Astrocyte (in vitro differentiated cells and primary cell): Measurements from ENCODE around the gene SNX15. TPM values are rescaled to one million over a fixed set of nuclear protein-coding genes. Genes with fewer than 3 reads are reported as not detected.

Experiments
- DNase-seq: peaks from one replicate; pipeline ENCODE4 v3.0.0-alpha.2; 2010; ENCODE audit warnings: low read depth
- FAIRE-seq: peaks from 2 replicates; lab custom pipeline; 2011; peaks lifted over from hg19 to GRCh38; lab: Jason Lieb, UNC
- H2AFZ ChIP-seq: 2 replicates; pipeline ENCODE4 v1.6.0; 2012; ENCODE audit warnings: low read depth, low read length, inconsistent platforms
- H3K27ac ChIP-seq: 2 replicates; pipeline ENCODE4 v1.5.1; 2011; ENCODE audit warnings: low read depth, low read length, inconsistent platforms
- H3K27me3 ChIP-seq: 2 replicates; pipeline ENCODE4 v1.6.0; 2011; ENCODE audit warnings: low read length, inconsistent platforms; ENCODE audit not compliant: insufficient read depth
- H3K36me3 ChIP-seq: 2 replicates; pipeline ENCODE4 v1.5.1; 2011; ENCODE audit warnings: low read length, inconsistent platforms; ENCODE audit not compliant: insufficient read depth
- H3K4me1 ChIP-seq: 2 replicates; pipeline ENCODE4 v1.5.1; 2011; ENCODE audit warnings: low read length, inconsistent platforms; ENCODE audit not compliant: insufficient read depth
- H3K4me2 ChIP-seq: 2 replicates; pipeline ENCODE4 v1.6.0; 2012; ENCODE audit warnings: low read length, inconsistent platforms
- H3K4me3 ChIP-seq: 2 replicates; pipeline ENCODE4 v1.5.1; 2011; ENCODE audit warnings: low read depth, mild to moderate bottlenecking, low read length, inconsistent platforms; ENCODE audit not compliant: insufficient read depth
- H3K79me2 ChIP-seq: 2 replicates; pipeline ENCODE4 v1.6.0; 2012; ENCODE audit warnings: mild to moderate bottlenecking, low read length, inconsistent platforms; ENCODE audit not compliant: insufficient read depth
- H3K9ac ChIP-seq: 2 replicates; pipeline ENCODE4 v1.6.0; 2012; ENCODE audit warnings: mild to moderate bottlenecking, low read length, inconsistent platforms
- H3K9me3 ChIP-seq: 2 replicates; pipeline ENCODE4 v1.5.1; 2012; ENCODE audit warnings: low read depth, mild to moderate bottlenecking, low read length, inconsistent platforms; ENCODE audit not compliant: insufficient read depth
- H4K20me1 ChIP-seq: 2 replicates; pipeline ENCODE4 v1.6.0; 2012; ENCODE audit warnings: low read length, inconsistent platforms; ENCODE audit not compliant: insufficient read depth
- H3K27ac Mint-ChIP-seq: one replicate; pipeline ENCODE4 v1.8.0; 2021; ENCODE audit warnings: mild to moderate bottlenecking, mixed read lengths; ENCODE audit not compliant: unreplicated experiment
- H3K27me3 Mint-ChIP-seq: one replicate; pipeline ENCODE4 v1.8.0; 2021; ENCODE audit warnings: low read depth, mixed read lengths; ENCODE audit not compliant: unreplicated experiment
- H3K36me3 Mint-ChIP-seq: one replicate; pipeline ENCODE4 v1.8.0; 2021; ENCODE audit warnings: low read depth, mixed read lengths; ENCODE audit not compliant: unreplicated experiment
- H3K4me1 Mint-ChIP-seq: one replicate; pipeline ENCODE4 v1.8.0; 2021; ENCODE audit warnings: low read depth, mixed read lengths; ENCODE audit not compliant: unreplicated experiment
- H3K4me3 Mint-ChIP-seq: one replicate; pipeline ENCODE4 v1.8.0; 2021; ENCODE audit warnings: mild to moderate bottlenecking, moderate library complexity, mixed read lengths; ENCODE audit not compliant: unreplicated experiment
- H3K9me3 Mint-ChIP-seq: one replicate; pipeline ENCODE4 v1.8.0; 2021; ENCODE audit warnings: mild to moderate bottlenecking, mixed read lengths; ENCODE audit not compliant: unreplicated experiment
- CTCF ChIP-seq: IDR thresholded peaks from 2 replicates; pipeline ENCODE4 v1.5.1; 2011; ENCODE audit warnings: low read depth, mild to moderate bottlenecking, inconsistent platforms, low read length, moderate library complexity; ENCODE audit not compliant: insufficient read depth
- EZH2 ChIP-seq: IDR thresholded peaks from 2 replicates; pipeline ENCODE4 v1.6.1; 2012; ENCODE audit warnings: mild to moderate bottlenecking, low read length, inconsistent platforms; ENCODE audit not compliant: insufficient read depth
- total RNA-seq: library from RNA; stranded (reverse); gene quantifications from 2 replicates; pipeline ENCODE4 v1.2.1, GENCODE V29; 2021

Gene SNX15
- total RNA-seq, 1 donor from 2014 or later, result 18.5 TPM

GRCh38 chr11:64996327-64996709 lies 30.9 kb upstream of the SNX15 start:
- no peaks in the 10 kb centered on the region for H3K9me3 ChIP-seq
- Mint-ChIP-seq H3K4me3 (peak overlapping the region; percentile 80), H3K36me3 (no peaks in the 10 kb centered on the region), H3K4me1 (peaks cover 9% of the 10 kb centered on the region), H3K9me3 (peaks cover 5% of the 10 kb centered on the region), H3K27me3 (peaks cover 6% of the 10 kb centered on the region), H3K27ac (peak overlapping the region; percentile 29)
- no peak overlapping the region for H3K27ac ChIP-seq
- no peak overlapping the region for H3K9ac ChIP-seq
- no peak for DNase-seq
- H3K79me2 ChIP-seq, result no peaks in the 10 kb centered on the region
- TF ChIP-seq CTCF, result no peak
- peak overlapping the region; percentile 72 for H3K4me2 ChIP-seq
- peaks cover 7% of the 10 kb centered on the region for H3K4me1 ChIP-seq
- H4K20me1 ChIP-seq, result no peaks in the 10 kb centered on the region
- no peaks in the 10 kb centered on the region for H3K27me3 ChIP-seq
- H2AFZ ChIP-seq, result no peak overlapping the region
- no peak for FAIRE-seq
- H3K4me3 ChIP-seq, result no peak overlapping the region
- no peaks in the 10 kb centered on the region for H3K36me3 ChIP-seq

GRCh38 chr11:64996710-64997380 lies 30.4 kb upstream of the SNX15 start, which contains the start of gene BATF2:
BATF2 (minus strand) TSS chr11:64996971; CDS start chr11:64996914, 57 bp downstream.
- DNase-seq (peak; percentile 44), FAIRE-seq (no peak)
- H3K4me2 ChIP-seq, result peak within 1 kb of the TSS; percentile 72
- no peaks in the 10 kb centered on the region for H3K79me2 ChIP-seq
- peak within 1 kb of the TSS; percentile 29 for H3K27ac Mint-ChIP-seq
- no peaks in the 10 kb centered on the region for H3K36me3 ChIP-seq
- H3K4me1 Mint-ChIP-seq, result peaks cover 9% of the 10 kb centered on the region
- peaks cover 9% of the 10 kb centered on the region for H3K27me3 Mint-ChIP-seq
- no peak for TF ChIP-seq EZH2
- no peak for TF ChIP-seq CTCF
- H4K20me1 ChIP-seq, result no peaks in the 10 kb centered on the region
- H3K4me3 Mint-ChIP-seq, result peak within 1 kb of the TSS; percentile 80
- no peaks in the 10 kb centered on the region for H3K36me3 Mint-ChIP-seq
- H3K4me3 ChIP-seq, result no peak within 1 kb of the TSS
- peaks cover 7% of the 10 kb centered on the region for H3K4me1 ChIP-seq
- peak within 1 kb of the TSS; percentile 48 for H2AFZ ChIP-seq
- no peak within 1 kb of the TSS for H3K27ac ChIP-seq
- H3K27me3 ChIP-seq, result no peaks in the 10 kb centered on the region
- H3K9ac ChIP-seq, result no peak within 1 kb of the TSS
- no peaks in the 10 kb centered on the region for H3K9me3 ChIP-seq
- peaks cover 5% of the 10 kb centered on the region for H3K9me3 Mint-ChIP-seq

- Mint-ChIP-seq H3K36me3 (no peaks in the 10 kb centered on the region), H3K4me1 (peaks cover 9% of the 10 kb centered on the region), H3K27ac (peak overlapping the region; percentile 47), H3K4me3 (no peak overlapping the region), H3K9me3 (peaks cover 5% of the 10 kb centered on the region), H3K27me3 (peaks cover 11% of the 10 kb centered on the region)
- no peak overlapping the region for H3K4me2 ChIP-seq
- TF ChIP-seq EZH2 (no peak), CTCF (no peak)
- peaks cover 7% of the 10 kb centered on the region for H3K4me1 ChIP-seq
- DNase-seq (no peak), FAIRE-seq (no peak)
- H3K27ac ChIP-seq, result no peak overlapping the region
- H3K9me3 ChIP-seq, result no peaks in the 10 kb centered on the region
- no peaks in the 10 kb centered on the region for H3K27me3 ChIP-seq
- no peaks in the 10 kb centered on the region for H3K36me3 ChIP-seq
- no peak overlapping the region for H3K4me3 ChIP-seq
- H2AFZ ChIP-seq, result no peak overlapping the region
- H3K79me2 ChIP-seq, result no peaks in the 10 kb centered on the region
- H3K9ac ChIP-seq, result no peak overlapping the region
- H4K20me1 ChIP-seq, result no peaks in the 10 kb centered on the region
These were observed 29.1 kb upstream of the SNX15 start for GRCh38 chr11:64998141-64998540.
